ENCODE data around the gene RC3H2. TPM values are rescaled to one million over a fixed set of nuclear protein-coding genes. Genes with fewer than 3 reads are reported as not detected.

Gene RC3H2
- total and polyA plus RNA-seq, 2 of the 8 experiments (the other 6 are each of a cell fraction or from before 2014, with no cell fraction given) = 11.2 to 38.4 TPM

DNA sequence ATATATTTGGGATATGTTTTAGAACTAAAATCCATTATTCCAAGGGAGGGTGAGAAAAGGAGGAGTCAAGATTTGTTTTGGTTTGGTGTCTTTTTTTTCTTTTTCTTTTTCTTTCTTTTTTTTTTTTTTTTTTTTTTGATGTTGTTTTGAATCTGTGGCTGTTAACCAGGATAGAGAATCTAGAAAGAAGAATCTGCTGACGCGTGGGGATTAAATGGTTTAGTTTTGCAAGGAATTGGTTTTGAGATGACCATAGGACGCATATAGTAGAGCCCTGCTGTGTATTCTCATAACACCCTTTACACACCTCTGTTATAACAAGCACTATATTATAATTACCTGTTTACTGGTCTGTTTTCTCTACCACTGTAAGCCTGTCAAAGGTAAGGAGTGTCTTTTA lies 45.1 kb upstream of the RC3H2 start:
- H3K4me1 ChIP-seq (replicated peaks in 1 of 4; ENCODE audit: control insufficient read depth in 3 of 4, insufficient read depth in 4 of 4, low read length in 3 of 4) = peaks cover 0 to 19% (median 3%) of the 10 kb centered on the region in 4 experiments; a peak in 3 of 7 replicates
- H3K9me3 ChIP-seq (ENCODE audit: insufficient read depth in 2 of 2, low read depth in 1 of 2, low read length in 1 of 2) = no peaks in the 10 kb centered on the region
- TF ChIP-seq BACH1 (IDR thresholded peaks at IDR 0.05; ENCODE audit: low read length) = no peak
- H3K18ac ChIP-seq (ENCODE audit: extremely low read depth, low read length) = no peak overlapping the region
- H3K4me3 ChIP-seq (ENCODE audit: extremely low read depth in 1 of 4, insufficient read depth in 2 of 4, low read depth in 3 of 4, low read length in 4 of 4) = no peak overlapping the region
- no peak overlapping the region for H3K14ac ChIP-seq (ENCODE audit: insufficient read length)
- H3K79me2 ChIP-seq (ENCODE audit: control insufficient read depth in 1 of 2, insufficient read depth in 2 of 2, low read length in 2 of 2) = peaks cover 13 to 95% of the 10 kb centered on the region in 2 experiments
- 0 out of 2 replicates have a peak, but pooled peaks cover 2% of the 10 kb centered on the region for H3K79me1 ChIP-seq (ENCODE audit: low read depth, low read length)
- H3K56ac ChIP-seq (replicated peaks; ENCODE audit: insufficient read length, low read depth, low read length) = no peak overlapping the region
- no peak overlapping the region for H4K5ac ChIP-seq (ENCODE audit: insufficient read length, low read depth, low read length)
- no peak overlapping the region for H2BK15ac ChIP-seq (ENCODE audit: low read length)
- no peaks in the 10 kb centered on the region for H3K23me2 ChIP-seq (ENCODE audit: low read depth, low read length)
- CTCF ChIA-PET (ENCODE audit: partially characterized antibody) = interaction anchor here (0.9 kb wide), 1 partner anchor 18 kb away, joined by 3 read pairs; no protein-coding TSS in a partner anchor
- DNase-seq (ENCODE audit: low read depth in 1 of 2, low spot score in 2 of 2) (no peak), FAIRE-seq (no peak)
- no peak overlapping the region for H4K91ac ChIP-seq (replicated peaks; ENCODE audit: insufficient read length, low read length)
- H4K8ac ChIP-seq (ENCODE audit: extremely low read depth, insufficient read depth, low read length) = no peak overlapping the region
- H2BK120ac ChIP-seq (replicated peaks; ENCODE audit: low read depth, low read length) = no peak overlapping the region
- no peak overlapping the region for H3K4ac ChIP-seq (replicated peaks; ENCODE audit: insufficient read length, low read depth, low read length)
- H3K9ac ChIP-seq (replicated peaks in 1 of 4; ENCODE audit: extremely low read depth in 1 of 4, low read depth in 3 of 4, low read length in 3 of 4) = no peak overlapping the region
- POLR2A ChIA-PET (ENCODE audit: partially characterized antibody) = interaction anchor here (4.9 kb wide), 1 partner anchor 10 kb away, joined by 26 read pairs; the partner anchor contains the start of gene RABGAP1
- H3K27ac ChIP-seq (ENCODE audit: low read depth, low read length) = no peak overlapping the region
- H2AK5ac ChIP-seq (ENCODE audit: low read depth, low read length) = no peak overlapping the region
- H3K36me3 ChIP-seq (ENCODE audit: control insufficient read depth in 2 of 4, insufficient read depth in 4 of 4, low read length in 3 of 4) = no peaks in the 10 kb centered on the region
- no peaks in the 10 kb centered on the region for H3K27me3 ChIP-seq (replicated peaks in 1 of 4; ENCODE audit: control insufficient read depth in 3 of 4, extremely low read depth in 1 of 4, insufficient read depth in 3 of 4, low read length in 3 of 4)
- H2BK20ac ChIP-seq (ENCODE audit: low read length) = no peak overlapping the region
- no peak overlapping the region for H2BK12ac ChIP-seq (ENCODE audit: low read depth, low read length)
- no peak overlapping the region for H3K4me2 ChIP-seq (ENCODE audit: insufficient read depth in 1 of 2, low read depth in 2 of 2, low read length in 2 of 2)
- H4K20me1 ChIP-seq (replicated peaks in 1 of 2; ENCODE audit: control insufficient read depth in 1 of 2, insufficient read depth in 2 of 2, low read length in 2 of 2) = peaks cover 0 to 4% of the 10 kb centered on the region in 2 experiments
- H3K23ac ChIP-seq (ENCODE audit: insufficient read length) = no peak overlapping the region
- 71% methylated on average over 3 of the region's 3 CpGs; no CpG with 5 or more reads in 1 of the 2 experiments for WGBS, 2 experiments (ENCODE audit: extremely low coverage in 1 of 2, insufficient coverage in 1 of 2, insufficient read length in 1 of 2, insufficient replicate concordance in 2 of 2, low coverage in 1 of 2, low lambda C conversion rate in 2 of 2, missing lambda C conversion rate in 1 of 2)
- H2AFZ ChIP-seq (ENCODE audit: low read length) = no peak overlapping the region
- no peak overlapping the region for H2BK5ac ChIP-seq (ENCODE audit: low read depth, low read length)
